Spleen (tissue), 11 donors: Measurements from ENCODE around the gene TAOK1. TPM values are rescaled to one million over a fixed set of nuclear protein-coding genes. Genes with fewer than 3 reads are reported as not detected.

Source experiments
- DNase-seq: peaks from one replicate; pipeline ENCODE4 v3.0.0-alpha.2; 2020
- H3K27ac ChIP-seq, 8 donors: fragments of 200-600 bp; sonication (generic) in 7 of 8; 1 replicate in 4 of 8; 2 replicates in 4 of 8; pipeline versions ENCODE4 v1.5.0 to v1.8.0; 2016 to 2021; ENCODE audit warnings: inconsistent platforms in 4 of 8, mild to moderate bottlenecking in 4 of 8, moderate library complexity in 1 of 8
- H3K27me3 ChIP-seq, 7 donors: fragments of 200-600 bp; sonication (generic) in 6 of 7; replicated peaks in 1 of 7; 1 replicate in 4 of 7; 2 replicates in 3 of 7; pipeline versions ENCODE4 v1.5.0 to v1.8.0; 2016 to 2021; ENCODE audit warnings: inconsistent platforms in 3 of 7, mild to moderate bottlenecking in 1 of 7
- H3K36me3 ChIP-seq, 6 donors: fragments of 200-600 bp; sonication (generic) in 5 of 6; 1 replicate in 4 of 6; 2 replicates in 2 of 6; pipeline versions ENCODE4 v1.5.0 to v1.8.0; 2016 to 2021; ENCODE audit warnings: inconsistent platforms in 2 of 6
- H3K4me1 ChIP-seq, 6 donors: fragments of 200-600 bp; sonication (generic) in 5 of 6; 1 replicate in 3 of 6; 2 replicates in 3 of 6; pipeline versions ENCODE4 v1.5.0 to v1.8.0; 2016 to 2021; ENCODE audit warnings: inconsistent platforms in 3 of 6
- H3K4me3 ChIP-seq, 8 donors: fragments of 200-600 bp; sonication (generic) in 7 of 8; 1 replicate in 4 of 8; 2 replicates in 4 of 8; pipeline versions ENCODE4 v1.5.0 to v1.8.0; 2016 to 2021; ENCODE audit warnings: inconsistent platforms in 4 of 8, mild to moderate bottlenecking in 4 of 8, moderate library complexity in 2 of 8
- H3K9me3 ChIP-seq, 8 donors: fragments of 200-600 bp; sonication (generic) in 7 of 8; 1 replicate in 4 of 8; 2 replicates in 4 of 8; pipeline versions ENCODE4 v1.5.0 to v1.8.0; 2016 to 2021; ENCODE audit warnings: inconsistent platforms in 4 of 8
- POLR2A ChIP-seq, 3 donors: fragments of 450-650 bp; IDR thresholded peaks; one replicate each; pipeline ENCODE4 v1.5.1; 2017; ENCODE audit warnings: antibody characterized with exemption in 3 of 3, mild to moderate bottlenecking in 1 of 3
- POLR2AphosphoS5 ChIP-seq, 3 donors: sonication (generic); formaldehyde crosslinking; IDR thresholded peaks; one replicate each; pipeline ENCODE4 v1.5.1; 2017; ENCODE audit warnings: antibody characterized with exemption in 3 of 3
- WGBS, 5 donors: extraction: QIAGEN DNeasy Blood & Tissue Kit in 3 of 5; methylation state at CpG; one replicate each; pipeline versions ENCODE4 v1.1.5 to v1.1.7; 2013 to 2018; 5-methylcytosine and 5-hydroxymethylcytosine counted together
- intact Hi-C: fragments of 100-400 bp; cut with DNase I; formaldehyde crosslinking; loops from one replicate; pipeline ENCODE4 v1.15.0; 2023; ENCODE audit warnings: low total_unique reads
- polyA plus RNA-seq, 3 donors: library from polyadenylated mRNA; stranded (reverse); fragments of 200-250 nt; gene quantifications; one replicate each; pipeline ENCODE4 v1.2.1, GENCODE V29; 2013
- small RNA-seq, 4 donors: library from RNA; depleted of rRNA; stranded (forward); fragments of <200 nt; gene quantifications; one replicate each; pipeline ENCODE3, GENCODE V24; 2016
- total RNA-seq, 7 donors: library from RNA; depleted of rRNA in 3 of 7; stranded (reverse); fragments of >200 nt in 3 of 7; fragmentation: NEBNext Ultra II Directional in 4 of 7; extraction: Animal tissue kit (Norgen Biotek cat#: 25700) in 4 of 7; gene quantifications; one replicate each; pipeline versions ENCODE4 v1.1.0 to v1.2.1, GENCODE V29; 2016 to 2021
- TF ChIP-seq, protein P1 (sequence below), 11 experiments: fragments of 200-600 bp in 7 of 11; fragments of 450-650 bp in 4 of 11; sonication (generic) in 4 of 11; IDR thresholded peaks in 8 of 11; conservative IDR thresholded peaks in 3 of 11; 1 replicate in 7 of 11; 2 replicates in 4 of 11; pipeline versions ENCODE4 v1.4.0 to v1.8.0; 2016 to 2021; ENCODE audit warnings: antibody characterized with exemption in 11 of 11, inconsistent platforms in 4 of 11, mild to moderate bottlenecking in 1 of 11
- donor health status: healthy with polysubstance abuse.
- donor health status: DM: no; HTN: no; CAD: no; lungs with moderate emphysema.
- donor health status: DM: no; HTN: no; CAD: no.
- donor health status: Bipolar disorder and iron deficiency.
- donor health status: healthy.
- donor health status: DM: no; HTN: no; CAD: no.
- donor health status: DM: yes; HTN: yes; CAD: no.

TAOK1 gene
- total and polyA plus RNA-seq, 10 donors = 5.1 to 88.5 (median 56.9) TPM

DNA sequence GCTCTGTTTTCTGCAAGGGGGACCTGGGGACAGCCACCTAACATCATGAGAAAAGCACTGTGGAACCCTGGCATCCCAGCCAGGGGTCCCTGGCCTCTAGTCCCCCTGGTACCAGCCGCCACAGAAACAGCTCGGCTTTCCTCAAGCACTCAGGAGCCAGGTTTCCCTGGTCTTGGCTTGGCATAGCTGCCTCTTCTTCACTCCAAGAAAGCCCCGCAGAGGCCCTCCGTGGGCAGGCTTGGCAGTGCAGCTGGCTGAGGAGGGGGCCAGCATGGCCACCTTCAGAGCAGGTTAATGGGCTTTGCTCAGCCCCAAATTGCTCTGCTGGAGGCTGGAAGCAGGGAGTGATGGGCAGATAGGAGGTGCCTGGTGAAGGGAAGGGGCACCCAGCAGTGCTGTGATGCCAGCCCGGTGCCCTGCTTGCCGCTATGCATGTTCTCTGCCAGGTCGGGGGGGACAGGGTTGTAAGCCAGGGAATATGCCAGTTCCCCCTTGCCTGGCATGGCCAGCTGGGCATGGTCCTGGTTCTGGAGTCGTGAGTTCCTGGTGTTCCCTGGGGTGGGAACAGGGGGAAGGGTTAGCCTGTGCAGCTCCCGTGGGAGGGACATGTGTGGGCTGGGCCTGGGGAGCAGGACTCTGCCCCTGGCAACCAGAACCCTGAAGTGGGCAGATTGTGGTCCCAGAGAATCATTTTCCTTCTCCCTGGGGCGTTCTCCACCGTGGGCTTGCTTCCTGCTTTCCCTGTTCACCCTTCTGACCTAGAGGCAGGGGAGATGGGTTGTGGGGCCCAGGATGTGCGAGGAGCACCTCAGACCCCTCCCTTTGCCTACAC is 206.0 kb downstream of the TAOK1 start:
- DNase-seq = peak; percentile 58
- Histone ChIP-seq H3K4me1 (peaks cover 21 to 35% (median 29%) of the 10 kb centered on the region in 6 donors), H3K4me3 (no peak overlapping the region), H3K36me3 (no peaks in the 10 kb centered on the region), H3K9me3 (no peaks in the 10 kb centered on the region), H3K27me3 (peaks cover 0 to 31% (median 5%) of the 10 kb centered on the region in 7 donors), H3K27ac (no peak overlapping the region)
- no peak for TF ChIP-seq POLR2A (IDR thresholded peaks at IDR 0.05)
- TF ChIP-seq, protein P1, sequence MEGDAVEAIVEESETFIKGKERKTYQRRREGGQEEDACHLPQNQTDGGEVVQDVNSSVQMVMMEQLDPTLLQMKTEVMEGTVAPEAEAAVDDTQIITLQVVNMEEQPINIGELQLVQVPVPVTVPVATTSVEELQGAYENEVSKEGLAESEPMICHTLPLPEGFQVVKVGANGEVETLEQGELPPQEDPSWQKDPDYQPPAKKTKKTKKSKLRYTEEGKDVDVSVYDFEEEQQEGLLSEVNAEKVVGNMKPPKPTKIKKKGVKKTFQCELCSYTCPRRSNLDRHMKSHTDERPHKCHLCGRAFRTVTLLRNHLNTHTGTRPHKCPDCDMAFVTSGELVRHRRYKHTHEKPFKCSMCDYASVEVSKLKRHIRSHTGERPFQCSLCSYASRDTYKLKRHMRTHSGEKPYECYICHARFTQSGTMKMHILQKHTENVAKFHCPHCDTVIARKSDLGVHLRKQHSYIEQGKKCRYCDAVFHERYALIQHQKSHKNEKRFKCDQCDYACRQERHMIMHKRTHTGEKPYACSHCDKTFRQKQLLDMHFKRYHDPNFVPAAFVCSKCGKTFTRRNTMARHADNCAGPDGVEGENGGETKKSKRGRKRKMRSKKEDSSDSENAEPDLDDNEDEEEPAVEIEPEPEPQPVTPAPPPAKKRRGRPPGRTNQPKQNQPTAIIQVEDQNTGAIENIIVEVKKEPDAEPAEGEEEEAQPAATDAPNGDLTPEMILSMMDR (IDR thresholded peaks at IDR 0.05 in 8 of 11, conservative IDR thresholded peaks at IDR 0.05 in 3 of 11) = no peak
- no peak for TF ChIP-seq POLR2AphosphoS5 (IDR thresholded peaks at IDR 0.05)
- 86 to 89% (median 88%) methylated on average over 9 to 12 of the region's 12 CpGs for WGBS, 5 donors
- intact Hi-C loops = no loop called here

DNA sequence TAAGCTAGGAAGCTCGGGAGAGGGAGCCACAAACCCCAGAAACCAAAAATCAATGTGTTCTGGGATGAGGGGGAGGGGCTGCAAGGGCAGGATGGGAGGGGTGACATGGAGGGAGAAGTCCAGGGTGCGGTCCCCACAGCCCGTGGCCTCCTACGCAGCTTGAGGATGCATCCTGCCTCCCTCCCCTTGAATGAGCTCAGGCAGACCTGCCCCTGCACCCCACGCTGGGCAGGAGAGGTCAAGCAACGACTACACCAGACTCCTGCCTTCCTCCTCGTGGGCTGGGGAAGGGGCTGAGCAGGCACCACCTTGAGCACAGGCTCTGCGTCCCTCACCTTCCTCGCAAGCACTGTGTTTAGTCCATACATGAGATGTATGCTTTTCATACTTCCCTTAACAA is 206.6 kb downstream of the TAOK1 start:
- Histone ChIP-seq H3K9me3 (no peaks in the 10 kb centered on the region), H3K27me3 (peaks cover 0 to 24% (median 5%) of the 10 kb centered on the region in 7 donors), H3K4me3 (no peak overlapping the region), H3K27ac (no peak overlapping the region), H3K36me3 (no peaks in the 10 kb centered on the region), H3K4me1 (peaks cover 14 to 28% (median 23%) of the 10 kb centered on the region in 6 donors)
- no peak for TF ChIP-seq POLR2A (IDR thresholded peaks at IDR 0.05)
- TF ChIP-seq POLR2AphosphoS5 (IDR thresholded peaks at IDR 0.05) = no peak
- TF ChIP-seq, protein P1 (IDR thresholded peaks at IDR 0.05 in 8 of 11, conservative IDR thresholded peaks at IDR 0.05 in 3 of 11) = no peak
- peak; percentile 33 for DNase-seq
- 64 to 84% (median 81%) methylated on average over 5 to 9 of the region's 9 CpGs for WGBS, 5 donors
- intact Hi-C loops = no loop called here

DNA sequence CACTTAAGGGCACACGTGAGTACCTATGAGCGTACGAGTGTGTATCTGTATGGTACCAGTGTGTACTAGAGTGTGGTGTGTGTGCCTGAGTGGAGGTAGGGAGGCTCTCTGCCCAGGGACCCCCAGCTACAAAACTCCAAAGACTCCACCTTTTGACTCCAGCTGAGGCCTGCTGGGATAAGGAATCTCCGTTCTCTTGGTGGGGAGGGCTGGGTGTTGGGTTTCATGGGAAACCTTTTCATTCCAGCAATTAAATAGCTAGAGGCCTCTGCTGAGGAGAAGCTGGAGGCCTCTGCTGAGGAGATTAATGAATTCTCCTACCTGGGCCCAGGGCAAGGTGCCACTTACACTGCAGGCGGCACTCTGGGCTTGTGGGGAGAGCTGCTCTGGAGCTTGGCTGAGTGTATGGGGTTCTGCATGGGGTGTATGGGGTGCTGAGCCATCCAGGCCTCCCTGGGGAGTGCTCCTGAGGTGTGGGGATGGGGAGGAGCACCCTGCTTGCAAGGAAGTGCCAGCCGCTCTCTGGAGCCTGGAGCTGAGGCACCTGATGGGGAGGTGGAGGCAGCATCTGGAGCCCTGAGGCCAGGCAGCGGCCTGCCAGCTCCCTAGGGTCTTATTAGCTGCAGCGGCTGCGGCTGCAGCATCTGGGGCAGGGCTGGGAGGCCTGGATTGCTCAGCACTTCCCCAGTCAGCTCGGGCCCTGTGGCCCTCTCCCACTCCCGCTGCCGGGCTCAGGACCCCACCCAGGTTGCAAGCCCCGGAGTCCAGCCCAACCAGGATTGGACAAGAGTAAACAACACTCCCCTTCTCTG is 207.4 kb downstream of the TAOK1 start:
- TF ChIP-seq, protein P1 (IDR thresholded peaks at IDR 0.05 in 8 of 11, conservative IDR thresholded peaks at IDR 0.05 in 3 of 11) = no peak
- TF ChIP-seq POLR2A (IDR thresholded peaks at IDR 0.05) (no peak), POLR2AphosphoS5 (IDR thresholded peaks at IDR 0.05) (no peak)
- DNase-seq = peak; percentile 65
- intact Hi-C loops = no loop called here
- 78 to 85% (median 83%) methylated on average over 8 to 13 of the region's 13 CpGs for WGBS, 5 donors
- Histone ChIP-seq H3K9me3 (no peaks in the 10 kb centered on the region), H3K36me3 (no peaks in the 10 kb centered on the region), H3K27ac (no peak overlapping the region), H3K4me1 (peaks cover 6 to 21% (median 15%) of the 10 kb centered on the region in 6 donors), H3K4me3 (no peak overlapping the region), H3K27me3 (peaks cover 0 to 22% (median 5%) of the 10 kb centered on the region in 7 donors)

Small RNA genes lying within 50 kb of the gene (small RNA-seq; reads per million reads assigned to genes)
- gene RNU4-34P = 0 reads per million in 4 donors
- gene RNU6-1034P = 0 reads per million in 4 donors
- gene RNU6-711P = 0 reads per million in 4 donors

Other genes with a start within 250 kb of the TAOK1 start
- 100 to 1,000 TPM in 2 of 7 donors, 10 to 100 TPM in 5; 57.6 to 114 (median 85.5) TPM for gene MYO18A, start 210.0 kb upstream of the TAOK1 start, total RNA-seq
- 10 to 100 TPM; 24.2 to 55.0 (median 44.5) TPM for gene MYO18A, start 210.0 kb upstream of the TAOK1 start, polyA plus RNA-seq
- not detected for gene CRYBA1, start 143.5 kb upstream of the TAOK1 start, total RNA-seq
- not detected for gene CRYBA1, start 143.5 kb upstream of the TAOK1 start, polyA plus RNA-seq
- 10 to 100 TPM; 50.9 to 68.4 (median 58.6) TPM for gene NUFIP2, start 96.2 kb upstream of the TAOK1 start, total RNA-seq
- 10 to 100 TPM in 1 of 3 donors, 1 to 10 TPM in 2; 8.7 to 11.1 (median 8.8) TPM for gene NUFIP2, start 96.2 kb upstream of the TAOK1 start, polyA plus RNA-seq
- gene ABHD15, start 176.7 kb downstream of the TAOK1 start, total RNA-seq = 10 to 100 TPM in 6 of 7 donors, 1 to 10 TPM in 1; 9.6 to 23.8 (median 15.8) TPM
- 1 to 10 TPM; 5.7 to 7.9 (median 7.5) TPM for gene ABHD15, start 176.7 kb downstream of the TAOK1 start, polyA plus RNA-seq
- 10 to 100 TPM; 39.5 to 74.9 (median 68.7) TPM for gene TP53I13, start 178.3 kb downstream of the TAOK1 start, total RNA-seq
- gene TP53I13, start 178.3 kb downstream of the TAOK1 start, polyA plus RNA-seq = 100 to 1,000 TPM; 129 to 209 (median 190) TPM
- gene GIT1, start 199.3 kb downstream of the TAOK1 start, total RNA-seq = 10 to 100 TPM; 42.6 to 64.7 (median 50.2) TPM
- 10 to 100 TPM; 20.4 to 38.1 (median 27.1) TPM for gene GIT1, start 199.3 kb downstream of the TAOK1 start, polyA plus RNA-seq
- 1 to 10 TPM; 2.1 to 5.5 (median 2.7) TPM for gene ANKRD13B, start 202.8 kb downstream of the TAOK1 start, total RNA-seq
- gene ANKRD13B, start 202.8 kb downstream of the TAOK1 start, polyA plus RNA-seq = 1 to 10 TPM in 2 of 3 donors, under 1 TPM in 1; 0.85 to 2.5 (median 1.2) TPM
- gene CORO6, start 232.5 kb downstream of the TAOK1 start, total RNA-seq = 1 to 10 TPM in 6 of 7 donors, under 1 TPM in 1; 0.81 to 4.8 (median 2.7) TPM
- gene CORO6, start 232.5 kb downstream of the TAOK1 start, polyA plus RNA-seq = 1 to 10 TPM; 4.0 to 5.1 (median 4.6) TPM